K562 (cell line): ENCODE data around the gene PDIA4. TPM values are rescaled to one million over a fixed set of nuclear protein-coding genes. Genes with fewer than 3 reads are reported as not detected.

ENCODE experiments used
- ARID2 ChIP-seq: fragments of 450-650 bp; IDR thresholded peaks from 2 replicates; pipeline ENCODE4 v1.6.1; 2017; ENCODE audit warnings: antibody characterized with exemption, mild to moderate bottlenecking
- ATF3 ChIP-seq, 2 experiments: fragments of 450-650 bp in 1 of 2; sonication (generic) in 1 of 2; formaldehyde crosslinking in 1 of 2; IDR thresholded peaks in 1 of 2; conservative IDR thresholded peaks in 1 of 2; 2 replicates each; pipeline versions ENCODE4 v1.6.1 to v1.8.1; 2016 to 2023; ENCODE audit warnings: mild to moderate bottlenecking in 2 of 2, moderate library complexity in 2 of 2, inconsistent platforms in 1 of 2, missing genetic modification reagents in 1 of 2
- BRD4 ChIP-seq: fragments of 200-600 bp; sonication (generic); IDR thresholded peaks from 2 replicates; pipeline ENCODE4 v1.6.1; 2017; ENCODE audit warnings: inconsistent platforms
- CBX5 ChIP-seq: IDR thresholded peaks from 2 replicates; pipeline ENCODE4 v1.6.1; 2014; ENCODE audit warnings: low read depth, borderline replicate concordance
- CREB3L1 ChIP-seq: fragments of 450-650 bp; IDR thresholded peaks from 2 replicates; pipeline ENCODE4 v1.6.1; 2014; ENCODE audit warnings: low read depth, mild to moderate bottlenecking, moderate library complexity, borderline replicate concordance
- CREB5 ChIP-seq: fragments of 250-450 bp; sonication (Bioruptor Pico); IDR thresholded peaks from 2 replicates; pipeline ENCODE4 v1.5.0; 2020; ENCODE audit warnings: mild to moderate bottlenecking
- CREM ChIP-seq: IDR thresholded peaks from 2 replicates; pipeline ENCODE4 v1.6.1; 2014; ENCODE audit warnings: antibody characterized with exemption, low read depth
- CTCFL ChIP-seq: IDR thresholded peaks from 2 replicates; pipeline ENCODE4 v1.6.1; 2011; ENCODE audit warnings: borderline replicate concordance, low read depth, mild to moderate bottlenecking, moderate library complexity, low read length; ENCODE audit not compliant: insufficient read depth, poor library complexity, severe bottlenecking
- GTF2B ChIP-seq: IDR thresholded peaks from 2 replicates; pipeline ENCODE4 v1.6.1; 2011; ENCODE audit not compliant: insufficient read length; ENCODE audit errors: extremely low read depth
- HMG20A ChIP-seq: fragments of 450-650 bp; formaldehyde crosslinking; conservative IDR thresholded peaks from 2 replicates; pipeline ENCODE4 v1.4.0; 2020; ENCODE audit warnings: mild to moderate bottlenecking, mixed read lengths
- ILF3 ChIP-seq: fragments of 450-650 bp; IDR thresholded peaks from 2 replicates; pipeline ENCODE4 v1.6.1; 2018; ENCODE audit warnings: antibody characterized with exemption, mild to moderate bottlenecking, moderate library complexity, borderline replicate concordance
- LEF1 ChIP-seq: fragments of 450-650 bp; IDR thresholded peaks from 2 replicates; pipeline ENCODE4 v1.6.1; 2016; ENCODE audit warnings: mild to moderate bottlenecking
- MCM3 ChIP-seq: fragments of 450-650 bp; IDR thresholded peaks from 2 replicates; pipeline ENCODE4 v1.6.1; 2016
- NFYB ChIP-seq: IDR thresholded peaks from 2 replicates; pipeline ENCODE4 v1.6.1; 2011; ENCODE audit warnings: mild to moderate bottlenecking, moderate library complexity; ENCODE audit not compliant: insufficient read length; ENCODE audit errors: extremely low read depth
- PTTG1 ChIP-seq: fragments of 450-650 bp; IDR thresholded peaks from 2 replicates; pipeline ENCODE4 v1.6.1; 2016; ENCODE audit warnings: low read depth, mild to moderate bottlenecking, missing genetic modification characterization, missing compliant biosample characterization
- RFX5 ChIP-seq: IDR thresholded peaks from 2 replicates; pipeline ENCODE4 v1.6.1; 2011; ENCODE audit warnings: low read depth, mild to moderate bottlenecking, improper control_type of control experiment, low read length
- SIRT6 ChIP-seq: IDR thresholded peaks from one replicate; pipeline ENCODE4 v1.6.1; 2012; ENCODE audit warnings: low read depth, mild to moderate bottlenecking, control low read depth, inconsistent platforms, low read length, moderate library complexity
- ZBTB7A ChIP-seq: IDR thresholded peaks from 2 replicates; pipeline ENCODE4 v1.6.1; 2011; ENCODE audit warnings: low read depth, mild to moderate bottlenecking, low read length, moderate library complexity, borderline replicate concordance; ENCODE audit not compliant: control insufficient read depth
- ZNF311 ChIP-seq: fragments of 250-450 bp; sonication (Bioruptor Pico); IDR thresholded peaks from 2 replicates; pipeline ENCODE4 v1.4.0; 2020; ENCODE audit warnings: mild to moderate bottlenecking, moderate library complexity
- ZNF785 ChIP-seq: fragments of 250-450 bp; sonication (Bioruptor Pico); IDR thresholded peaks from 2 replicates; pipeline ENCODE4 v1.4.0; 2020; ENCODE audit warnings: mild to moderate bottlenecking
- polyA plus RNA-seq, 8 experiments: library from polyadenylated mRNA; depleted of rRNA in 4 of 8; stranded (reverse) in 5 of 8; unstranded in 3 of 8; fragments of >200 nt; fragmentation: Nextera tagmentation in 2 of 8; fragmentation: Illumina TruSeq in 1 of 8; extraction: Ambion mirVana in 2 of 8; extraction: Trizol in 1 of 8; gene quantifications; 2 replicates each; pipeline versions ENCODE4 v1.2.1 to v1.2.3, GENCODE V29; 2011 to 2014; ENCODE audit warnings: inconsistent platforms in 1 of 8, missing spikeins in 1 of 8
- total RNA-seq, 7 experiments: library from RNA; depleted of rRNA in 6 of 7; stranded (reverse); fragments of >200 nt in 6 of 7; fragmentation: Illumina TruSeq in 2 of 7; extraction: Trizol in 2 of 7; gene quantifications; 2 replicates each; pipeline versions ENCODE4 v1.2.1 to v1.2.3, GENCODE V29; 2011 to 2021; ENCODE audit warnings: low replicate concordance in 1 of 7

The PDIA4 gene
- total and polyA plus RNA-seq, 9 of the 15 experiments (the other 6 are each of a cell fraction or from before 2014, with no cell fraction given): 9.1 to 175 (median 146) TPM

GRCh38 chr7:148987010-148987750, 41.1 kb downstream of the PDIA4 start (continued):
- TF ChIP-seq CBX5 (no peak), ATF3 (IDR thresholded peaks at IDR 0.05) (peak; percentile 99), ATF3 (CRISPR knock-in tag; conservative IDR thresholded peaks at IDR 0.05) (0 out of 2 replicates have a peak, but pooled peaks have one; percentile 41), ARID2 (no peak), LEF1 (0 out of 2 replicates have a peak, but pooled peaks have one; percentile 68), RFX5 (peak; percentile 85; the same call in 1 of the 2 replicates), HMG20A (CRISPR knock-in tag) (peak; percentile 51; the same call in 1 of the 2 replicates), CREB3L1 (0 out of 2 replicates have a peak, but pooled peaks have one; percentile 26), CTCFL (no peak), NFYB (peak; percentile 86), CREM (peak; percentile 91), SIRT6 (no peak), ZNF785 (CRISPR knock-in tag) (no peak), GTF2B (no peak), BRD4 (peak; percentile 88; the same call in 1 of the 2 replicates), ZNF311 (no peak), CREB5 (CRISPR knock-in tag) (no peak), ILF3 (peak; percentile 84; the same call in 1 of the 2 replicates), ZBTB7A (no peak), PTTG1 (tag) (no peak), MCM3 (no peak)
